ENCODE data around the gene MAGEA12. TPM values are rescaled to one million over a fixed set of nuclear protein-coding genes. Genes with fewer than 3 reads are reported as not detected.
"Not testable (repeated sequence)": the region's sequence is repeated elsewhere in the genome, so short reads cannot be mapped to it uniquely, and the experiment has no call there.

The MAGEA12 gene
- polyA plus RNA-seq, 1 donor (not counting 4 experiments of a cell fraction or from before 2014, with no cell fraction given), result not detected

DNA sequence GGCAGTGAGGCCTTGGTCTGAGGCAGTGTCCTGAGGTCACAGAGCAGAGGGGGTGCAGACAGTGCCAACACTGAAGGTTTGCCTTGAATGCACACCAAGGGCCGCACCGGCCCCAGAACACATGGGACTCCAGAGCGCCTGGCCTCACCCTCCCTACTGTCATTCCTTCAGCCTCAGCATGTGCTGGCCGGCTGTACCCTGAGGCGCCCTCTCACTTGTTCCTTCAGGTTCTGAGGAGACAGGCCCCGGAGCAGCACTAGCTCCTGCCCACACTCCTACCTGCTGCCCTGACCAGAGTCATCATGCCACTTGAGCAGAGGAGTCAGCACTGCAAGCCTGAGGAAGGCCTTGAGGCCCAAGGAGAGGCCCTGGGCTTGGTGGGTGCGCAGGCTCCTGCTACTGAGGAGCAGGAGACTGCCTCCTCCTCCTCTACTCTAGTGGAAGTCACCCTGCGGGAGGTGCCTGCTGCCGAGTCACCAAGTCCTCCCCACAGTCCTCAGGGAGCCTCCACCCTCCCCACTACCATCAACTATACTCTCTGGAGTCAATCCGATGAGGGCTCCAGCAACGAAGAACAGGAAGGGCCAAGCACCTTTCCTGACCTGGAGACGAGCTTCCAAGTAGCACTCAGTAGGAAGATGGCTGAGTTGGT, 2.4 kb downstream of the MAGEA12 start:
- FAIRE-seq, result no peak
- H3K9me3 ChIP-seq (ENCODE audit: control insufficient read depth, low read depth, low read length), result no peaks in the 10 kb centered on the region
- H3K4me3 ChIP-seq (ENCODE audit: control insufficient read depth in 2 of 3, extremely low read depth in 1 of 3, insufficient read depth in 2 of 3, low read depth in 1 of 3, low read length in 3 of 3), result no peak overlapping the region
- H3K27ac ChIP-seq (ENCODE audit: control insufficient read depth, insufficient read depth, low read length), result no peak overlapping the region
- H3K27me3 ChIP-seq (ENCODE audit: control insufficient read depth, extremely low read depth, insufficient read depth, low read length), result no peaks in the 10 kb centered on the region
- dilution Hi-C loops (cut with MboI; ENCODE audit: extremely low pct_ligation_motif_present, low sequenced_read_pairs), result no loop called here
- no peaks in the 10 kb centered on the region for H3K36me3 ChIP-seq (ENCODE audit: control insufficient read depth in 2 of 2, extremely low read depth in 1 of 2, insufficient read depth in 2 of 2, low read length in 2 of 2)
- H4K20me1 ChIP-seq (ENCODE audit: control insufficient read depth, extremely low read depth, insufficient read depth, low read length), result no peaks in the 10 kb centered on the region
- H2AFZ ChIP-seq (ENCODE audit: control insufficient read depth, low read length), result no peak overlapping the region
- no peak for DNase-seq (ENCODE audit: low read depth, low spot score)
- H3K4me2 ChIP-seq (ENCODE audit: control insufficient read depth, extremely low read depth, insufficient read depth, low read depth, low read length), result no peak overlapping the region
- no peaks in the 10 kb centered on the region for H3K79me2 ChIP-seq (ENCODE audit: control insufficient read depth, insufficient read depth, low read length)
- no peak for TF ChIP-seq EZH2 (IDR thresholded peaks at IDR 0.05; ENCODE audit: low read length)
- TF ChIP-seq, protein P1, sequence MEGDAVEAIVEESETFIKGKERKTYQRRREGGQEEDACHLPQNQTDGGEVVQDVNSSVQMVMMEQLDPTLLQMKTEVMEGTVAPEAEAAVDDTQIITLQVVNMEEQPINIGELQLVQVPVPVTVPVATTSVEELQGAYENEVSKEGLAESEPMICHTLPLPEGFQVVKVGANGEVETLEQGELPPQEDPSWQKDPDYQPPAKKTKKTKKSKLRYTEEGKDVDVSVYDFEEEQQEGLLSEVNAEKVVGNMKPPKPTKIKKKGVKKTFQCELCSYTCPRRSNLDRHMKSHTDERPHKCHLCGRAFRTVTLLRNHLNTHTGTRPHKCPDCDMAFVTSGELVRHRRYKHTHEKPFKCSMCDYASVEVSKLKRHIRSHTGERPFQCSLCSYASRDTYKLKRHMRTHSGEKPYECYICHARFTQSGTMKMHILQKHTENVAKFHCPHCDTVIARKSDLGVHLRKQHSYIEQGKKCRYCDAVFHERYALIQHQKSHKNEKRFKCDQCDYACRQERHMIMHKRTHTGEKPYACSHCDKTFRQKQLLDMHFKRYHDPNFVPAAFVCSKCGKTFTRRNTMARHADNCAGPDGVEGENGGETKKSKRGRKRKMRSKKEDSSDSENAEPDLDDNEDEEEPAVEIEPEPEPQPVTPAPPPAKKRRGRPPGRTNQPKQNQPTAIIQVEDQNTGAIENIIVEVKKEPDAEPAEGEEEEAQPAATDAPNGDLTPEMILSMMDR (optimal IDR thresholded peaks at IDR 0.05 in 1 of 3, IDR thresholded peaks at IDR 0.05 in 1 of 3, conservative IDR thresholded peaks at IDR 0.05 in 1 of 3; ENCODE audit: extremely low read depth in 1 of 3, insufficient read depth in 2 of 3, low read length in 3 of 3), result no peak
- no peaks in the 10 kb centered on the region for H3K4me1 ChIP-seq (ENCODE audit: control insufficient read depth, extremely low read depth, insufficient read depth, low read length)
- no peak overlapping the region for H3K9ac ChIP-seq (ENCODE audit: control insufficient read depth, extremely low read depth, insufficient read depth, low read length)
- no peaks in the 10 kb centered on the region for H3K9me1 ChIP-seq (ENCODE audit: control insufficient read depth, extremely low read depth, insufficient read depth, low read length)

DNA sequence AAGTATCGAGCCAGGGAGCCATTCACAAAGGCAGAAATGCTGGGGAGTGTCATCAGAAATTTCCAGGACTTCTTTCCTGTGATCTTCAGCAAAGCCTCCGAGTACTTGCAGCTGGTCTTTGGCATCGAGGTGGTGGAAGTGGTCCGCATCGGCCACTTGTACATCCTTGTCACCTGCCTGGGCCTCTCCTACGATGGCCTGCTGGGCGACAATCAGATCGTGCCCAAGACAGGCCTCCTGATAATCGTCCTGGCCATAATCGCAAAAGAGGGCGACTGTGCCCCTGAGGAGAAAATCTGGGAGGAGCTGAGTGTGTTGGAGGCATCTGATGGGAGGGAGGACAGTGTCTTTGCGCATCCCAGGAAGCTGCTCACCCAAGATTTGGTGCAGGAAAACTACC, 3.0 kb downstream of the MAGEA12 start:
- H3K4me3 ChIP-seq (ENCODE audit: control insufficient read depth in 2 of 3, extremely low read depth in 1 of 3, insufficient read depth in 2 of 3, low read depth in 1 of 3, low read length in 3 of 3); dilution Hi-C loops (cut with MboI; ENCODE audit: extremely low pct_ligation_motif_present, low sequenced_read_pairs); H3K4me2 ChIP-seq (ENCODE audit: control insufficient read depth, extremely low read depth, insufficient read depth, low read depth, low read length); H3K9me1 ChIP-seq (ENCODE audit: control insufficient read depth, extremely low read depth, insufficient read depth, low read length); DNase-seq (ENCODE audit: low read depth, low spot score); H2AFZ ChIP-seq (ENCODE audit: control insufficient read depth, low read length); H3K9ac ChIP-seq (ENCODE audit: control insufficient read depth, extremely low read depth, insufficient read depth, low read length); H3K79me2 ChIP-seq (ENCODE audit: control insufficient read depth, insufficient read depth, low read length); H3K4me1 ChIP-seq (ENCODE audit: control insufficient read depth, extremely low read depth, insufficient read depth, low read length); H3K36me3 ChIP-seq (ENCODE audit: control insufficient read depth in 2 of 2, extremely low read depth in 1 of 2, insufficient read depth in 2 of 2, low read length in 2 of 2); H3K9me3 ChIP-seq (ENCODE audit: control insufficient read depth, low read depth, low read length); FAIRE-seq; H4K20me1 ChIP-seq (ENCODE audit: control insufficient read depth, extremely low read depth, insufficient read depth, low read length); H3K27ac ChIP-seq (ENCODE audit: control insufficient read depth, insufficient read depth, low read length); H3K27me3 ChIP-seq (ENCODE audit: control insufficient read depth, extremely low read depth, insufficient read depth, low read length): not testable (repeated sequence)

GRCh38 chrX:152738560-152738959, 5.0 kb downstream of the MAGEA12 start:
- H2AFZ ChIP-seq (ENCODE audit: control insufficient read depth, low read length), result no peak overlapping the region
- H3K9me1 ChIP-seq (ENCODE audit: control insufficient read depth, extremely low read depth, insufficient read depth, low read length), result no peaks in the 10 kb centered on the region
- no peaks in the 10 kb centered on the region for H3K79me2 ChIP-seq (ENCODE audit: control insufficient read depth, insufficient read depth, low read length)
- no peak overlapping the region for H3K4me3 ChIP-seq (ENCODE audit: control insufficient read depth in 2 of 3, extremely low read depth in 1 of 3, insufficient read depth in 2 of 3, low read depth in 1 of 3, low read length in 3 of 3)
- H3K36me3 ChIP-seq (ENCODE audit: control insufficient read depth in 2 of 2, extremely low read depth in 1 of 2, insufficient read depth in 2 of 2, low read length in 2 of 2), result no peaks in the 10 kb centered on the region
- TF ChIP-seq EZH2 (IDR thresholded peaks at IDR 0.05; ENCODE audit: low read length), result no peak
- TF ChIP-seq, protein P1 (optimal IDR thresholded peaks at IDR 0.05 in 1 of 3, IDR thresholded peaks at IDR 0.05 in 1 of 3, conservative IDR thresholded peaks at IDR 0.05 in 1 of 3; ENCODE audit: extremely low read depth in 1 of 3, insufficient read depth in 2 of 3, low read length in 3 of 3), result no peak
- H3K27ac ChIP-seq (ENCODE audit: control insufficient read depth, insufficient read depth, low read length), result no peak overlapping the region
- no peak for DNase-seq (ENCODE audit: low read depth, low spot score)
- H3K9me3 ChIP-seq (ENCODE audit: control insufficient read depth, low read depth, low read length), result no peaks in the 10 kb centered on the region
- dilution Hi-C loops (cut with MboI; ENCODE audit: extremely low pct_ligation_motif_present, low sequenced_read_pairs), result no loop called here
- no peak overlapping the region for H3K9ac ChIP-seq (ENCODE audit: control insufficient read depth, extremely low read depth, insufficient read depth, low read length)
- no peak overlapping the region for H3K4me2 ChIP-seq (ENCODE audit: control insufficient read depth, extremely low read depth, insufficient read depth, low read depth, low read length)
- H3K27me3 ChIP-seq (ENCODE audit: control insufficient read depth, extremely low read depth, insufficient read depth, low read length), result no peaks in the 10 kb centered on the region
- FAIRE-seq, result no peak
- H4K20me1 ChIP-seq (ENCODE audit: control insufficient read depth, extremely low read depth, insufficient read depth, low read length), result no peaks in the 10 kb centered on the region
- no peaks in the 10 kb centered on the region for H3K4me1 ChIP-seq (ENCODE audit: control insufficient read depth, extremely low read depth, insufficient read depth, low read length)
